Fibroblast of the aortic adventitia (primary cell): ENCODE data around the gene SPPL2B. TPM values are rescaled to one million over a fixed set of nuclear protein-coding genes. Genes with fewer than 3 reads are reported as not detected.
"Not testable (repeated sequence)": the region's sequence is repeated elsewhere in the genome, so short reads cannot be mapped to it uniquely, and the experiment has no call there.

Experiments
- DNase-seq: peaks from one replicate; pipeline ENCODE4 v3.0.0-alpha.2; 2010; ENCODE audit warnings: low read depth
- H3K4me3 ChIP-seq: 2 replicates; pipeline ENCODE4 v1.5.1; 2011; ENCODE audit warnings: low read depth, mild to moderate bottlenecking, control low read depth, low read length, moderate library complexity
- CTCF ChIP-seq: IDR thresholded peaks from 2 replicates; pipeline ENCODE4 v1.5.1; 2011; ENCODE audit warnings: mild to moderate bottlenecking, low read length, control low read depth, inconsistent platforms; ENCODE audit not compliant: insufficient read depth
- total RNA-seq: library from RNA; depleted of rRNA; stranded (reverse); fragments of >200 nt; gene quantifications from 2 replicates; pipeline ENCODE4 v1.2.3, GENCODE V29; 2012; ENCODE audit warnings: low replicate concordance

The SPPL2B gene
- total RNA-seq, result 24.6 and 47.2 TPM in 2 replicates

- H3K4me3 ChIP-seq, result peak within 1 kb of the TSS; percentile 96
Measured at GRCh38 chr19:2328401-2329148, at the start of gene SPPL2B, which contains the start of gene LSM7. TSS of gene SPPL2B (plus strand) at chr19:2328684. CDS start at chr19:2328710, 26 bp downstream. TSS of gene LSM7 (minus strand) at chr19:2328586. CDS start at chr19:2328566, 20 bp downstream.

GRCh38 chr19:2280633-2281264 lies 47.7 kb upstream of the SPPL2B start:
- DNase-seq, result no peak
- H3K4me3 ChIP-seq, result no peak overlapping the region
- no peak for TF ChIP-seq CTCF

More at GRCh38 chr19:2328401-2329148, at the start of gene SPPL2B, which contains the start of gene LSM7:
- TF ChIP-seq CTCF, result no peak
- DNase-seq, result peak; percentile 78

GRCh38 chr19:2281265-2282061 lies 47.0 kb upstream of the SPPL2B start:
- not testable (repeated sequence) for H3K4me3 ChIP-seq, DNase-seq

GRCh38 chr19:2282062-2282861 lies 46.2 kb upstream of the SPPL2B start, which contains the start of gene PEAK3:
TSS of gene PEAK3 (minus strand) at chr19:2282175. CDS start at chr19:2280931, 1,244 bp downstream.
- peak within 1 kb of the TSS; percentile 17 for H3K4me3 ChIP-seq
- no peak for DNase-seq
- no peak for TF ChIP-seq CTCF

GRCh38 chr19:2282862-2283237 lies 45.6 kb upstream of the SPPL2B start:
- no peak for TF ChIP-seq CTCF
- no peak overlapping the region for H3K4me3 ChIP-seq
- DNase-seq, result no peak

GRCh38 chr19:2283835-2284507 lies 44.5 kb upstream of the SPPL2B start:
- no peak overlapping the region for H3K4me3 ChIP-seq
- no peak for TF ChIP-seq CTCF
- no peak for DNase-seq
